Peyer's patch (tissue), 4 donors: ENCODE data around the gene POLR1D.

Experiments used
- POLR2A ChIP-seq, 2 donors: fragments of 450-650 bp; IDR thresholded peaks; one replicate each; pipeline ENCODE4 v1.5.1; 2017; ENCODE audit warnings: antibody characterized with exemption in 2 of 2, mild to moderate bottlenecking in 2 of 2, moderate library complexity in 2 of 2
- TF ChIP-seq, protein P1 (sequence below), 6 experiments: fragments of 450-650 bp in 4 of 6; fragments of 200-600 bp in 2 of 6; sonication (generic) in 1 of 6; IDR thresholded peaks; one replicate each; pipeline ENCODE4 v1.5.1; 2017 to 2019; ENCODE audit warnings: antibody characterized with exemption in 6 of 6, mild to moderate bottlenecking in 3 of 6, moderate library complexity in 1 of 6

DNA sequence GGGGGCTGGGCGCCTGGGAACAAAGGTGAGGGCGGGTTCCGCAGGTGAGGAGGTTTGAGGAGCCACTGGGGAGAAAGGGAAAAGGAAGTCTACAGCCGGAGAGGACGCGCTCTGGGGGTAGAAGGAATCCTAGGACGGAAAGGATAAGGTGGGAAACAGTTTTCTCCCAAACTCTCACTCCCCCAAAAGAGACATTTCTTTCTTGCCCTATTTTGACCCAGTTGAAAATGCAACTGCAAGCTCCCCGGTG lies 651 bp upstream of the POLR1D start:
- TF ChIP-seq, protein P1, sequence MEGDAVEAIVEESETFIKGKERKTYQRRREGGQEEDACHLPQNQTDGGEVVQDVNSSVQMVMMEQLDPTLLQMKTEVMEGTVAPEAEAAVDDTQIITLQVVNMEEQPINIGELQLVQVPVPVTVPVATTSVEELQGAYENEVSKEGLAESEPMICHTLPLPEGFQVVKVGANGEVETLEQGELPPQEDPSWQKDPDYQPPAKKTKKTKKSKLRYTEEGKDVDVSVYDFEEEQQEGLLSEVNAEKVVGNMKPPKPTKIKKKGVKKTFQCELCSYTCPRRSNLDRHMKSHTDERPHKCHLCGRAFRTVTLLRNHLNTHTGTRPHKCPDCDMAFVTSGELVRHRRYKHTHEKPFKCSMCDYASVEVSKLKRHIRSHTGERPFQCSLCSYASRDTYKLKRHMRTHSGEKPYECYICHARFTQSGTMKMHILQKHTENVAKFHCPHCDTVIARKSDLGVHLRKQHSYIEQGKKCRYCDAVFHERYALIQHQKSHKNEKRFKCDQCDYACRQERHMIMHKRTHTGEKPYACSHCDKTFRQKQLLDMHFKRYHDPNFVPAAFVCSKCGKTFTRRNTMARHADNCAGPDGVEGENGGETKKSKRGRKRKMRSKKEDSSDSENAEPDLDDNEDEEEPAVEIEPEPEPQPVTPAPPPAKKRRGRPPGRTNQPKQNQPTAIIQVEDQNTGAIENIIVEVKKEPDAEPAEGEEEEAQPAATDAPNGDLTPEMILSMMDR (IDR thresholded peaks at IDR 0.05) = no peak
- TF ChIP-seq POLR2A (IDR thresholded peaks at IDR 0.05) = no peak
